Measurements from ENCODE around the gene ADAMTS9.

DNA sequence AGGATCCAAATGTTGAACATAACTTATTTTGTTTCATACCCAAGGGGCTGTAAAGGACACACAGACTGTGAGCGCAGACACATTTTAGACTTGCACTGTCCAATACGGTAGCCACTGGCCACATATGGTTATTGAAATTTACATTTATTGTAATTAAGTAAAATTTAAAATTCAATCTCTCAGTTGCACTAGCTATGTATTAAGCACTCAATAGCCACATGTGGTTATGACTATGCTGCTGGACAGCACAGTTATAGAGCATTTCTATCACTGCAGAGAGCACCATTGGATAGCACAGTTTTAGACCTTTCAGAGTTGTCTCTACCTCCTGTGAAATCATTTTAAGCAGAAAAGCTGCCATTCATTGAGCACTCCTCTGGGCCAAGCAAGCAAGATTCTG is 204.3 kb downstream of the ADAMTS9 start:
- TF ChIP-seq ESRRA (CRISPR knock-in tag; IDR thresholded peaks at IDR 0.05; ENCODE audit: low read depth) = no peak
- no peak for TF ChIP-seq ASH2L (IDR thresholded peaks at IDR 0.05; ENCODE audit: insufficient read length, low read depth, low read length)
- TF ChIP-seq, protein P1, sequence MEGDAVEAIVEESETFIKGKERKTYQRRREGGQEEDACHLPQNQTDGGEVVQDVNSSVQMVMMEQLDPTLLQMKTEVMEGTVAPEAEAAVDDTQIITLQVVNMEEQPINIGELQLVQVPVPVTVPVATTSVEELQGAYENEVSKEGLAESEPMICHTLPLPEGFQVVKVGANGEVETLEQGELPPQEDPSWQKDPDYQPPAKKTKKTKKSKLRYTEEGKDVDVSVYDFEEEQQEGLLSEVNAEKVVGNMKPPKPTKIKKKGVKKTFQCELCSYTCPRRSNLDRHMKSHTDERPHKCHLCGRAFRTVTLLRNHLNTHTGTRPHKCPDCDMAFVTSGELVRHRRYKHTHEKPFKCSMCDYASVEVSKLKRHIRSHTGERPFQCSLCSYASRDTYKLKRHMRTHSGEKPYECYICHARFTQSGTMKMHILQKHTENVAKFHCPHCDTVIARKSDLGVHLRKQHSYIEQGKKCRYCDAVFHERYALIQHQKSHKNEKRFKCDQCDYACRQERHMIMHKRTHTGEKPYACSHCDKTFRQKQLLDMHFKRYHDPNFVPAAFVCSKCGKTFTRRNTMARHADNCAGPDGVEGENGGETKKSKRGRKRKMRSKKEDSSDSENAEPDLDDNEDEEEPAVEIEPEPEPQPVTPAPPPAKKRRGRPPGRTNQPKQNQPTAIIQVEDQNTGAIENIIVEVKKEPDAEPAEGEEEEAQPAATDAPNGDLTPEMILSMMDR (CRISPR knock-in tag; IDR thresholded peaks at IDR 0.05) = no peak
- no peak for TF ChIP-seq NPAS2 (CRISPR knock-in tag; IDR thresholded peaks at IDR 0.05; ENCODE audit: borderline replicate concordance)
- no peak for TF ChIP-seq CEBPB (IDR thresholded peaks at IDR 0.05; ENCODE audit: borderline replicate concordance, low read depth, low read length)
- no peak for TF ChIP-seq SP1 (IDR thresholded peaks at IDR 0.05)
- no peak for TF ChIP-seq SP1 (CRISPR knock-in tag; IDR thresholded peaks at IDR 0.05)
- TF ChIP-seq POLR2A (IDR thresholded peaks at IDR 0.05; ENCODE audit: insufficient read depth in 1 of 2, low read depth in 2 of 2, low read length in 2 of 2) = no peak
- no peak for TF ChIP-seq RELA (CRISPR knock-in tag; IDR thresholded peaks at IDR 0.05)
- TF ChIP-seq, protein P2, sequence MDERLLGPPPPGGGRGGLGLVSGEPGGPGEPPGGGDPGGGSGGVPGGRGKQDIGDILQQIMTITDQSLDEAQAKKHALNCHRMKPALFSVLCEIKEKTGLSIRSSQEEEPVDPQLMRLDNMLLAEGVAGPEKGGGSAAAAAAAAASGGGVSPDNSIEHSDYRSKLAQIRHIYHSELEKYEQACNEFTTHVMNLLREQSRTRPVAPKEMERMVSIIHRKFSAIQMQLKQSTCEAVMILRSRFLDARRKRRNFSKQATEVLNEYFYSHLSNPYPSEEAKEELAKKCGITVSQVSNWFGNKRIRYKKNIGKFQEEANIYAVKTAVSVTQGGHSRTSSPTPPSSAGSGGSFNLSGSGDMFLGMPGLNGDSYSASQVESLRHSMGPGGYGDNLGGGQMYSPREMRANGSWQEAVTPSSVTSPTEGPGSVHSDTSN (CRISPR knock-in tag; IDR thresholded peaks at IDR 0.05) = no peak
- no peak for TF ChIP-seq NR2F2 (IDR thresholded peaks at IDR 0.05; ENCODE audit: borderline replicate concordance, low read depth)
- TF ChIP-seq FOXP1 (IDR thresholded peaks at IDR 0.05) = no peak
- TF ChIP-seq FOXP1 (CRISPR knock-in tag; IDR thresholded peaks at IDR 0.05) = no peak
